ENCODE measurements around the gene PRDM16.

DNA sequence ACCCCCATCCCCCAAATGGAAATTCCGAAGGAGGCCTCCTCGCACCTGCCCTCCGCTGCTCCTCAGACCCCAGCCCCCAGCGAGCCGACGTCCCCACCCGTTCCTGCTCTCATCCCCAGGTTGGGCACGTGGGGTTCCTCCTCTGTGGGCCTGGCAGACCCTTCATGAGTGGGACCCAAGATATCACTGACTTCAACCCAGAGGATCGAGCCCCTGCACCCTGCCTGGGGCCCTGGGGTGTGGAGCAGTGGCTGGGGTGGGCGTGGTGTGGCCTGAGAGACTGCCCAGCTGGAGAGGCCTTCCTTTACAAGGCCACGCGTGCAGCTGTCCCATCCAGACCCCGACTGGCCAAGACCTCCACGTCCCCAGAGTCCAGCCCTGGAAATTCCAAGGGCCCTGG, 367.9 kb downstream of the PRDM16 start:
- TF ChIP-seq EGR1 (IDR thresholded peaks at IDR 0.05; ENCODE audit: low read depth in 2 of 2): no peak
- TF ChIP-seq GABPA (IDR thresholded peaks at IDR 0.05 in 1 of 2, conservative IDR thresholded peaks at IDR 0.05 in 1 of 2): no peak
- TF ChIP-seq, protein P1, sequence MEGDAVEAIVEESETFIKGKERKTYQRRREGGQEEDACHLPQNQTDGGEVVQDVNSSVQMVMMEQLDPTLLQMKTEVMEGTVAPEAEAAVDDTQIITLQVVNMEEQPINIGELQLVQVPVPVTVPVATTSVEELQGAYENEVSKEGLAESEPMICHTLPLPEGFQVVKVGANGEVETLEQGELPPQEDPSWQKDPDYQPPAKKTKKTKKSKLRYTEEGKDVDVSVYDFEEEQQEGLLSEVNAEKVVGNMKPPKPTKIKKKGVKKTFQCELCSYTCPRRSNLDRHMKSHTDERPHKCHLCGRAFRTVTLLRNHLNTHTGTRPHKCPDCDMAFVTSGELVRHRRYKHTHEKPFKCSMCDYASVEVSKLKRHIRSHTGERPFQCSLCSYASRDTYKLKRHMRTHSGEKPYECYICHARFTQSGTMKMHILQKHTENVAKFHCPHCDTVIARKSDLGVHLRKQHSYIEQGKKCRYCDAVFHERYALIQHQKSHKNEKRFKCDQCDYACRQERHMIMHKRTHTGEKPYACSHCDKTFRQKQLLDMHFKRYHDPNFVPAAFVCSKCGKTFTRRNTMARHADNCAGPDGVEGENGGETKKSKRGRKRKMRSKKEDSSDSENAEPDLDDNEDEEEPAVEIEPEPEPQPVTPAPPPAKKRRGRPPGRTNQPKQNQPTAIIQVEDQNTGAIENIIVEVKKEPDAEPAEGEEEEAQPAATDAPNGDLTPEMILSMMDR (IDR thresholded peaks at IDR 0.05; ENCODE audit: low read depth, low read length, missing input control): no peak
- TF ChIP-seq, protein P2, sequence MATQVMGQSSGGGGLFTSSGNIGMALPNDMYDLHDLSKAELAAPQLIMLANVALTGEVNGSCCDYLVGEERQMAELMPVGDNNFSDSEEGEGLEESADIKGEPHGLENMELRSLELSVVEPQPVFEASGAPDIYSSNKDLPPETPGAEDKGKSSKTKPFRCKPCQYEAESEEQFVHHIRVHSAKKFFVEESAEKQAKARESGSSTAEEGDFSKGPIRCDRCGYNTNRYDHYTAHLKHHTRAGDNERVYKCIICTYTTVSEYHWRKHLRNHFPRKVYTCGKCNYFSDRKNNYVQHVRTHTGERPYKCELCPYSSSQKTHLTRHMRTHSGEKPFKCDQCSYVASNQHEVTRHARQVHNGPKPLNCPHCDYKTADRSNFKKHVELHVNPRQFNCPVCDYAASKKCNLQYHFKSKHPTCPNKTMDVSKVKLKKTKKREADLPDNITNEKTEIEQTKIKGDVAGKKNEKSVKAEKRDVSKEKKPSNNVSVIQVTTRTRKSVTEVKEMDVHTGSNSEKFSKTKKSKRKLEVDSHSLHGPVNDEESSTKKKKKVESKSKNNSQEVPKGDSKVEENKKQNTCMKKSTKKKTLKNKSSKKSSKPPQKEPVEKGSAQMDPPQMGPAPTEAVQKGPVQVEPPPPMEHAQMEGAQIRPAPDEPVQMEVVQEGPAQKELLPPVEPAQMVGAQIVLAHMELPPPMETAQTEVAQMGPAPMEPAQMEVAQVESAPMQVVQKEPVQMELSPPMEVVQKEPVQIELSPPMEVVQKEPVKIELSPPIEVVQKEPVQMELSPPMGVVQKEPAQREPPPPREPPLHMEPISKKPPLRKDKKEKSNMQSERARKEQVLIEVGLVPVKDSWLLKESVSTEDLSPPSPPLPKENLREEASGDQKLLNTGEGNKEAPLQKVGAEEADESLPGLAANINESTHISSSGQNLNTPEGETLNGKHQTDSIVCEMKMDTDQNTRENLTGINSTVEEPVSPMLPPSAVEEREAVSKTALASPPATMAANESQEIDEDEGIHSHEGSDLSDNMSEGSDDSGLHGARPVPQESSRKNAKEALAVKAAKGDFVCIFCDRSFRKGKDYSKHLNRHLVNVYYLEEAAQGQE (IDR thresholded peaks at IDR 0.05): no peak
- TF ChIP-seq YY1 (IDR thresholded peaks at IDR 0.05): no peak
- no peak for TF ChIP-seq RAD21 (IDR thresholded peaks at IDR 0.05)
- TF ChIP-seq TAF1 (conservative IDR thresholded peaks at IDR 0.05): no peak
- no peak for TF ChIP-seq FOXA1 (IDR thresholded peaks at IDR 0.05)
